Esophagus muscularis mucosa (tissue), 3 donors: ENCODE data around the gene NPIPB6.

Experiments
- POLR2A ChIP-seq: fragments of 450-650 bp; IDR thresholded peaks from one replicate; pipeline ENCODE4 v1.6.1; 2017; ENCODE audit warnings: antibody characterized with exemption, moderate library complexity, mild to moderate bottlenecking, low read depth
- POLR2AphosphoS5 ChIP-seq, 2 donors: sonication (generic); formaldehyde crosslinking; IDR thresholded peaks; one replicate each; pipeline ENCODE4 v1.6.1; 2017; ENCODE audit warnings: antibody characterized with exemption in 2 of 2
- TF ChIP-seq, protein P1 (sequence below), 3 experiments: fragments of 200-600 bp in 2 of 3; fragments of 450-650 bp in 1 of 3; sonication (generic) in 2 of 3; IDR thresholded peaks; one replicate each; pipeline ENCODE4 v1.5.1; 2017 to 2019; ENCODE audit warnings: antibody characterized with exemption in 3 of 3, mild to moderate bottlenecking in 2 of 3, moderate library complexity in 1 of 3

DNA sequence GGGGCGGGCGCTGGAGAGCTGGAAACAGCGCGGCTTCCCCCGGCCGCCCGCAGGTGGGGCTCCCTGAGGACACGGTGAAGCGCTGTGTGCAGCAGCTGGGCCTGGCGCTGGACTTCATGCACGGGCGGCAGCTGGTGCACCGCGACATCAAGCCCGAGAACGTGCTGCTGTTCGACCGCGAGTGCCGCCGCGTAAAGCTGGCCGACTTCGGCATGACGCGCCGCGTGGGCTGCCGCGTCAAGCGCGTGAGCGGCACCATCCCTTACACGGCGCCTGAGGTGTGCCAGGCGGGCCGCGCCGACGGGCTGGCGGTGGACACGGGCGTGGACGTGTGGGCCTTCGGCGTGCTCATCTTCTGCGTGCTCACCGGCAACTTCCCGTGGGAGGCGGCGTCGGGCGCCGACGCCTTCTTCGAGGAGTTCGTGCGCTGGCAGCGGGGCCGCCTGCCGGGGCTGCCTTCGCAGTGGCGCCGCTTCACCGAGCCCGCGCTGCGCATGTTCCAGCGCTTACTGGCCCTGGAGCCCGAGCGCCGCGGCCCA, 43.2 kb downstream of the NPIPB6 start:
- TF ChIP-seq POLR2AphosphoS5 (IDR thresholded peaks at IDR 0.05) (no peak), POLR2A (no peak)
- TF ChIP-seq, protein P1, sequence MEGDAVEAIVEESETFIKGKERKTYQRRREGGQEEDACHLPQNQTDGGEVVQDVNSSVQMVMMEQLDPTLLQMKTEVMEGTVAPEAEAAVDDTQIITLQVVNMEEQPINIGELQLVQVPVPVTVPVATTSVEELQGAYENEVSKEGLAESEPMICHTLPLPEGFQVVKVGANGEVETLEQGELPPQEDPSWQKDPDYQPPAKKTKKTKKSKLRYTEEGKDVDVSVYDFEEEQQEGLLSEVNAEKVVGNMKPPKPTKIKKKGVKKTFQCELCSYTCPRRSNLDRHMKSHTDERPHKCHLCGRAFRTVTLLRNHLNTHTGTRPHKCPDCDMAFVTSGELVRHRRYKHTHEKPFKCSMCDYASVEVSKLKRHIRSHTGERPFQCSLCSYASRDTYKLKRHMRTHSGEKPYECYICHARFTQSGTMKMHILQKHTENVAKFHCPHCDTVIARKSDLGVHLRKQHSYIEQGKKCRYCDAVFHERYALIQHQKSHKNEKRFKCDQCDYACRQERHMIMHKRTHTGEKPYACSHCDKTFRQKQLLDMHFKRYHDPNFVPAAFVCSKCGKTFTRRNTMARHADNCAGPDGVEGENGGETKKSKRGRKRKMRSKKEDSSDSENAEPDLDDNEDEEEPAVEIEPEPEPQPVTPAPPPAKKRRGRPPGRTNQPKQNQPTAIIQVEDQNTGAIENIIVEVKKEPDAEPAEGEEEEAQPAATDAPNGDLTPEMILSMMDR (IDR thresholded peaks at IDR 0.05) = no peak
